ENCODE results near the gene RASA4B. TPM values are rescaled to one million over a fixed set of nuclear protein-coding genes. Genes with fewer than 3 reads are reported as not detected.
"Not testable (repeated sequence)": the region's sequence is repeated elsewhere in the genome, so short reads cannot be mapped to it uniquely, and the experiment has no call there.

Gene RASA4B
- 2.4 TPM for polyA plus RNA-seq (2012; ENCODE audit: insufficient read depth, insufficient read length, low read depth)

- H3K9me3 ChIP-seq; DNase-seq; H3K27me3 ChIP-seq; H3K4me1 ChIP-seq; H3K4me3 ChIP-seq (ENCODE audit: low read depth, low read length); H3K36me3 ChIP-seq: not testable (repeated sequence)
These were observed at the start of gene RASA4B for GRCh38 chr7:102517550-102518147. Gene RASA4B (minus strand): TSS chr7:102517777. CDS start chr7:102517710, 67 bp downstream.

DNA sequence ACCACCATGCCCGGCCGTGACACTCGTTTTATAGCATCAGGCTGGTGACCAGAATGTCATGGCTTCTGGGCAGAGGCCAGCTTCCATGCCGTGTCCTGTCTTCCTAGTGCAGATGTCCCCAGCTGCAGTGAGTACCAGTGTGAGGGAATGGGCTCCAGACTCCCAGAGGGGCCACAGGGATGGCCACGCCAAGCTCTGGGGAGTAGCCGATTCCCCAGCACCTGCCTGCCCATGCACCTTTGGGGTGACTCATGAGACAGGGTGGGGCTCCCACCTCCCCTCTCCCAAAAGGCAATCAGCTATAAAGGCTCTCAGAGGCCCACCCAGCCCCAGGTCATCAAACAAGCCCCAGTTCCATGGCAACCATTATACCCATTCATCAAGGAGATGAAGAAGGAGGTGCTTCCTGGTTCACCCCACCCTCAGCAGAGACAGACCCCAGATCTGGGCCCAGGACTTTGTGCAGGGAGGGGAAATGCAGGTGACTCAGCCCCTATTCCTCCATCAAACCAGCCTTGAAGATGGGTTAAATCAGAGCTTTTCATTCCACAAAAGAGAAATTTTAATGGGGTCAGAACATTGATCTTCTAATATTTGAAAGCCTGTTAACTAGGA, 33.3 kb upstream of the RASA4B start, which contains the start of gene SPDYE2:
TSS of gene SPDYE2 (plus strand) at position 419 of the 615 bp plus-strand sequence. CDS start 2,030 bp downstream, outside the sequence.
- not testable (repeated sequence) for DNase-seq

GRCh38 chr7:102546353-102546752, 28.8 kb upstream of the RASA4B start:
- H3K9me3 ChIP-seq; H3K4me1 ChIP-seq; H3K4me3 ChIP-seq (ENCODE audit: low read depth, low read length); DNase-seq; H3K36me3 ChIP-seq; H3K27me3 ChIP-seq: not testable (repeated sequence)

More for the DNA sequence above, 33.3 kb upstream of the RASA4B start, which contains the start of gene SPDYE2:
- H3K27me3 ChIP-seq; H3K9me3 ChIP-seq; H3K36me3 ChIP-seq; H3K4me3 ChIP-seq (ENCODE audit: low read depth, low read length); H3K4me1 ChIP-seq: not testable (repeated sequence)

GRCh38 chr7:102545288-102545687, 27.7 kb upstream of the RASA4B start:
- not testable (repeated sequence) for DNase-seq; H3K36me3 ChIP-seq; H3K4me3 ChIP-seq (ENCODE audit: low read depth, low read length); H3K9me3 ChIP-seq; H3K27me3 ChIP-seq; H3K4me1 ChIP-seq

- not testable (repeated sequence) for H3K4me1 ChIP-seq, DNase-seq, H3K36me3 ChIP-seq
These were observed 26.8 kb upstream of the RASA4B start for GRCh38 chr7:102544372-102544771.

GRCh38 chr7:102543596-102543995, 26.0 kb upstream of the RASA4B start, which contains the start of gene UPK3BL2:
Gene UPK3BL2 (minus strand): TSS chr7:102543696. CDS start chr7:102543636, 60 bp downstream.
- H3K4me1 ChIP-seq; H3K9me3 ChIP-seq; DNase-seq; H3K27me3 ChIP-seq; H3K4me3 ChIP-seq (ENCODE audit: low read depth, low read length); H3K36me3 ChIP-seq: not testable (repeated sequence)

More at GRCh38 chr7:102544372-102544771, 26.8 kb upstream of the RASA4B start:
- not testable (repeated sequence) for H3K4me3 ChIP-seq (ENCODE audit: low read depth, low read length); H3K9me3 ChIP-seq; H3K27me3 ChIP-seq

- H3K36me3 ChIP-seq; H3K4me1 ChIP-seq; H3K27me3 ChIP-seq; H3K4me3 ChIP-seq (ENCODE audit: low read depth, low read length); H3K9me3 ChIP-seq; DNase-seq: not testable (repeated sequence)
These were observed 25.2 kb upstream of the RASA4B start for GRCh38 chr7:102542771-102543170.

GRCh38 chr7:102542083-102542482, 24.5 kb upstream of the RASA4B start:
- not testable (repeated sequence) for DNase-seq; H3K27me3 ChIP-seq; H3K36me3 ChIP-seq; H3K9me3 ChIP-seq; H3K4me1 ChIP-seq; H3K4me3 ChIP-seq (ENCODE audit: low read depth, low read length)

- not testable (repeated sequence) for H3K4me1 ChIP-seq; H3K36me3 ChIP-seq; H3K9me3 ChIP-seq; DNase-seq; H3K4me3 ChIP-seq (ENCODE audit: low read depth, low read length); H3K27me3 ChIP-seq
These were observed 23.0 kb upstream of the RASA4B start for GRCh38 chr7:102540604-102541003.

DNA sequence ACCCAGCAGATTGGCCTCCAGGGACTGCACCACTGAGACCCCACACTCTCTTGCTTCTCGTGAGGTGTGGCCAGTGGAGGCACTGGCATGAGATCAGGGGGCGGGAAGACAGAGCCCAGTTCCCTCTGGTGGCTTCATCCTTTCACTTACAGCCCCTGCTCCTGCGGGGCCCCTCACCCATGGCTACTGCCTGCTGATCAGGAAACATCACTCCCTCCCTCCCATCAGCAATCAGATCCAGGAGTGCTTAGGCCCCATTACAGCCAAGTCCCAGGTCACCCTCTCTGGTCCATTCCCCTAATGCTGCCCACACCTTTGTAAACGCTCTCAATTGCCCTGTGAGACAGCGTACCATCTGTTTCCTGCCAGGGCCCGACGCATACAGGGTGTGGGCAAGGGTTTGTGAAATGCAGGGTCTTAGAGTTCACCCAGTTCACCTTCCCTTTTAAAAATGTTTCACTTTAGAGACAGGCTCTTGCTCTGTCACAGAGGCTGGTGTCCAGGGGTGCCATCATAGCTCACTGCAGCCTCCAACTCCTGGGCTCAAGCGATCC, 17.6 kb upstream of the RASA4B start:
- H3K4me1 ChIP-seq; H3K36me3 ChIP-seq; H3K4me3 ChIP-seq (ENCODE audit: low read depth, low read length); DNase-seq; H3K9me3 ChIP-seq; H3K27me3 ChIP-seq: not testable (repeated sequence)

GRCh38 chr7:102532127-102532526, 14.6 kb upstream of the RASA4B start:
- not testable (repeated sequence) for H3K4me1 ChIP-seq; DNase-seq; H3K27me3 ChIP-seq; H3K4me3 ChIP-seq (ENCODE audit: low read depth, low read length); H3K9me3 ChIP-seq; H3K36me3 ChIP-seq

DNA sequence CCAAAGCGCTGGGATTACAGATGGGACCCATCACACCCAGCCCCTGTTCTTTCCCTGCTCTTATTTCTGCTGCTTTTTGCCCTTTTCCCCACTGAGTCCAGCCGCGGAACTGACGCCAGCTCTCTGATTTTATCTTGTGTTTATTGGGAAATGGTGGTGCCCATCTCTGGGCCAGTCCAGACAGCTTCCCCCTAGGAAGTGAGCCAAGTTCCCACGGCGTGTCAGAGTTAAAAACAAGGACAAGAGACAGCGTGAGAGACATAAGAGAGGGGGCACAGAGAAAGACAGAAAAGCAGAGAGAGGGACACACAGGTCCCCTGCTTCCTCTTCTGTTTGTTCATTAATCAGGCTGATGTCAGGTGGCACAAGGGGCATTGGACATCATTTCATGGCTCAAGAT, 14.0 kb upstream of the RASA4B start:
- not testable (repeated sequence) for H3K4me1 ChIP-seq; H3K4me3 ChIP-seq (ENCODE audit: low read depth, low read length); H3K9me3 ChIP-seq; H3K36me3 ChIP-seq; H3K27me3 ChIP-seq
- DNase-seq, result peak; percentile 60

DNA sequence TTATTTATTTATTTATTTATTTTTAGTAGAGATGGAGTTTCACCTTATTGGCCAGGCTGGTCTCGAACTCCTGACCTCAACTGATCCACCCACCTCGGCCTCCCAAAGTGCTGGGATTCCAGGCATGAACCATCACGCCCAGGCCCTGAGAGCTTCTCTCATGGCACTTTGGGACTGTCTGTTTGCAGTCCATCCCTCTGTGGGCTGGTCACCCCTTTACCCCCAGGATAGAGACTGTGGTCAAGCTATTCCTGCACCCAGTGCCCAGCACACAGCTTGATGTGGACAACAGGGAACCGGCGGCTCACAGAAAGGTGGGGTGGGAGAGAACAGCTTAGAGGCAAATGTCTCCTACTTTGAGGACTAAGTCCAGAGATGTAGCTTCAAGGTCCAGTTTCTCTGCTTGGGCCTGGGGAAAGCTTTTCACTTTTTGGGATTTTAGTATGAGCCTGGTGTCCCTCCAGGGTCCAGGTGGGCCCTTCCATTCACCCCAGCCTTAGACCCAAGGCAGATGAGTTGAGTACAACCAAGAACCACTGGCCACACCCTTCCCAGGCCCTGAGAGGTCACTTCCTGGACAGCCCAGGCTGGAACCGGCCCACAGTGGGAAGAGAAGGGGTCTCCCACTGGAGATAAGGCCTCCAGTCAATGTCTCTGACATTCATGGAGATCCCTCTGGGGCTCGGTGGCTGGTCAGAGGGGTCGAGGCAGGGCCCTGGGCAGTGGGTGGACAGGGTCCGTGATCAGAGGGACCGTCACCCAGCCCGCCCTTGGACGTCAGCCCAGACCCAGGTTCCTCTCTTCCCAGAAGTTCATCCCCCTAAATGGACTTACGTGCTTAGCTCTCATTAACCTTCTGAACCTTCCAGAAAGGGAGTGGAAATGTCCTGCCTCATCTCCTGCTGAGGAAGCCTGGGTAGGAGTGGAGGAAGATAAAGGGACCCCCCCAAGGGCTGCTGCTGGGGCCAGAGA, 10.5 kb upstream of the RASA4B start:
- not testable (repeated sequence) for H3K9me3 ChIP-seq; DNase-seq; H3K4me1 ChIP-seq; H3K4me3 ChIP-seq (ENCODE audit: low read depth, low read length); H3K27me3 ChIP-seq; H3K36me3 ChIP-seq

DNA sequence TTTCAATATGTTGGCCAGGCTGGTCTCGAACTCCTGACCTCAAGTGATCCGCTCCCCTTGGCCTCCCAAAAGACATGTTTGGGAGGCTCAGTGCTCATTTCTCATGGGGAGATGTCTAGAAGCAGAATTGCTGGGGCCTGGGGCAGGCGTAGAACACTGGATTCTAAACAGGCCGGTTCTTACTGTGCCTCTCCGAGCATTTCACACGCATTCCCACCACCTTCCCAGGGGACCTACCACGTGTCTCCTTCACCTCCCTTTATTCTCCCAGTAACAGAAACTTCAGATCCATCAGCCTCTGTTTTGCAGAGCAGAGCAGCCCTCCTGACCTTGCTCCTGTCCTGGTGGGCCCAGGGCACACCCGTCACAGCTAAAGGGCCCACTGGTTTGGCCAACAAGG, 9.6 kb upstream of the RASA4B start:
- H3K4me3 ChIP-seq (ENCODE audit: low read depth, low read length); H3K4me1 ChIP-seq; H3K36me3 ChIP-seq; H3K27me3 ChIP-seq; DNase-seq; H3K9me3 ChIP-seq: not testable (repeated sequence)

DNA sequence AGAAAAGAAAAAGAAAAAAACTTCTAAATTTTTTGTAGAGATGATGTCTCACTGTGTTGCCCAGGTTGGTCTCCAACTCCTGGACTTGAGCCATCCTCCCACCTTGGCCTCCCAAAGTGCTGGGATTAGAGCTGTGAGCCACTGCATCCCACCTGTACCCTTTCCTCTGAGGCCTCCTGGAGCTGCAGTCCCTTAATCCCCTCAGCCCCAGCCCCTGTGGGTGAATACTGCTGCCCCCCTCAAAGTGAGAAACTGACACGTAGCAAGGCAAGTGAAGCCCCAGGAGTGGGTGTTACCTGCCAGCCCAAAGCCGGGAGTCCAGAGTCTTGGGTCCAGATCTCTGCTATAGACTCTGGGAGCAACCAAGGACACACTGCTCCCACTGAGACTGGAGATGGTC, 7.2 kb upstream of the RASA4B start:
- H3K4me3 ChIP-seq (ENCODE audit: low read depth, low read length); H3K9me3 ChIP-seq; H3K36me3 ChIP-seq; H3K27me3 ChIP-seq; DNase-seq; H3K4me1 ChIP-seq: not testable (repeated sequence)

All from BE2C (cell line).